HepG2 (cell line): ENCODE results near the gene NIN. TPM values are rescaled to one million over a fixed set of nuclear protein-coding genes. Genes with fewer than 3 reads are reported as not detected.
A peak's percentile ranks its signal among the peaks of the same experiment; 100 is the strongest.

Experiments used
- AGO2 ChIP-seq: fragments of 200-400 bp; formaldehyde crosslinking; optimal IDR thresholded peaks from 2 replicates; pipeline ENCODE3; 2017; ENCODE audit warnings: mild to moderate bottlenecking, low read depth, low read length, moderate library complexity
- AHR ChIP-seq: IDR thresholded peaks from 2 replicates; pipeline ENCODE4 v1.6.1; 2018; ENCODE audit warnings: missing genetic modification reagents, missing compliant biosample characterization
- ATF5 ChIP-seq: sonication (generic); formaldehyde crosslinking; IDR thresholded peaks from 2 replicates; pipeline ENCODE4 v1.4.0; 2020; ENCODE audit warnings: mild to moderate bottlenecking, low read depth, missing genetic modification reagents
- CENPBD1 ChIP-seq: sonication (generic); formaldehyde crosslinking; IDR thresholded peaks from 2 replicates; pipeline ENCODE4 v1.8.0; 2022; ENCODE audit warnings: missing genetic modification reagents, low read depth, mild to moderate bottlenecking, borderline replicate concordance
- FOSL1 ChIP-seq: sonication (generic); formaldehyde crosslinking; IDR thresholded peaks from 2 replicates; pipeline ENCODE4 v1.9.0; 2021; ENCODE audit warnings: missing genetic modification reagents, borderline replicate concordance
- GABPA ChIP-seq, 2 experiments: IDR thresholded peaks; 2 replicates each; pipeline ENCODE4 v1.6.1; 2011 to 2016; ENCODE audit warnings: low read depth in 2 of 2, low read length in 1 of 2, missing biosample characterization in 1 of 2, missing genetic modification characterization in 1 of 2
- KAT2B ChIP-seq: fragments of 150-350 bp; IDR thresholded peaks from 2 replicates; pipeline ENCODE4 v1.6.1; 2014; ENCODE audit warnings: low read depth, low read length, borderline replicate concordance
- KLF11 ChIP-seq: IDR thresholded peaks from 2 replicates; pipeline ENCODE4 v1.6.1; 2016; ENCODE audit warnings: missing compliant biosample characterization
- KLF12 ChIP-seq: sonication (generic); formaldehyde crosslinking; IDR thresholded peaks from 2 replicates; pipeline ENCODE4 v1.4.0; 2020; ENCODE audit warnings: missing genetic modification reagents, borderline replicate concordance
- MTERF4 ChIP-seq: sonication (generic); formaldehyde crosslinking; IDR thresholded peaks from 2 replicates; pipeline ENCODE4 v1.8.0; 2023; ENCODE audit warnings: mild to moderate bottlenecking, missing genetic modification reagents
- NCOR1 ChIP-seq: fragments of 200-600 bp; sonication (generic); IDR thresholded peaks from 2 replicates; pipeline ENCODE4 v1.7.0; 2017; ENCODE audit warnings: antibody characterized with exemption, low read length, borderline replicate concordance
- PREB ChIP-seq: sonication (generic); formaldehyde crosslinking; IDR thresholded peaks from 2 replicates; pipeline ENCODE4 v1.4.0; 2020; ENCODE audit warnings: missing genetic modification reagents
- RAD51 ChIP-seq: fragments of 450-650 bp; IDR thresholded peaks from 2 replicates; pipeline ENCODE4 v1.6.1; 2016; ENCODE audit warnings: borderline replicate concordance
- SIX1 ChIP-seq: sonication (generic); formaldehyde crosslinking; IDR thresholded peaks from 2 replicates; pipeline ENCODE4 v1.4.0; 2020; ENCODE audit warnings: missing genetic modification reagents, borderline replicate concordance
- SYNCRIP ChIP-seq: fragments of 200-400 bp; formaldehyde crosslinking; IDR thresholded peaks from 2 replicates; pipeline ENCODE4 v1.6.1; 2018; ENCODE audit warnings: mild to moderate bottlenecking, low read depth, low read length; ENCODE audit not compliant: insufficient read depth
- TGIF2 ChIP-seq: IDR thresholded peaks from 2 replicates; pipeline ENCODE4 v1.6.1; 2016; ENCODE audit warnings: control low read depth, missing compliant biosample characterization
- ZBTB7B ChIP-seq: sonication (generic); formaldehyde crosslinking; IDR thresholded peaks from 2 replicates; pipeline ENCODE4 v1.4.0; 2020; ENCODE audit warnings: missing genetic modification reagents
- ZFP1 ChIP-seq: IDR thresholded peaks from 2 replicates; pipeline ENCODE4 v1.6.1; 2016
- ZNF207 ChIP-seq: fragments of 450-650 bp; IDR thresholded peaks from 2 replicates; pipeline ENCODE4 v1.6.1; 2016; ENCODE audit warnings: antibody characterized with exemption, borderline replicate concordance
- ZNF225 ChIP-seq: sonication (generic); formaldehyde crosslinking; IDR thresholded peaks from 2 replicates; pipeline ENCODE4 v1.4.0; 2020; ENCODE audit warnings: mild to moderate bottlenecking, missing genetic modification reagents
- ZNF354B ChIP-seq: sonication (generic); formaldehyde crosslinking; IDR thresholded peaks from 2 replicates; pipeline ENCODE4 v1.8.0; 2022; ENCODE audit warnings: mild to moderate bottlenecking, missing genetic modification reagents
- ZNF513 ChIP-seq: sonication (generic); formaldehyde crosslinking; conservative IDR thresholded peaks from 2 replicates; pipeline ENCODE4 v1.5.0; 2020; ENCODE audit warnings: missing genetic modification reagents
- ZNF556 ChIP-seq: sonication (generic); formaldehyde crosslinking; IDR thresholded peaks from 2 replicates; pipeline ENCODE4 v1.4.0; 2020; ENCODE audit warnings: mild to moderate bottlenecking, missing genetic modification reagents, borderline replicate concordance
- ZNF740 ChIP-seq: sonication (generic); formaldehyde crosslinking; IDR thresholded peaks from 2 replicates; pipeline ENCODE4 v1.4.0; 2020; ENCODE audit warnings: missing genetic modification reagents
- ZNF776 ChIP-seq: sonication (generic); formaldehyde crosslinking; IDR thresholded peaks from 2 replicates; pipeline ENCODE4 v1.4.0; 2020; ENCODE audit warnings: mild to moderate bottlenecking, missing genetic modification reagents
- ZSCAN29 ChIP-seq: sonication (generic); formaldehyde crosslinking; conservative IDR thresholded peaks from 2 replicates; pipeline ENCODE4 v1.4.0; 2020; ENCODE audit warnings: mild to moderate bottlenecking, missing genetic modification reagents
- polyA plus RNA-seq, 8 experiments: library from polyadenylated mRNA; depleted of rRNA in 3 of 8; stranded (reverse) in 7 of 8; unstranded in 1 of 8; fragments of >200 nt; fragmentation: Illumina TruSeq in 4 of 8; extraction: Trizol in 4 of 8; gene quantifications; 2 replicates each; pipeline versions ENCODE4 v1.2.1 to v1.2.3, GENCODE V29; 2011 to 2016; ENCODE audit warnings: low read depth in 4 of 8, missing spikeins in 1 of 8, mixed read lengths in 1 of 8; ENCODE audit not compliant: insufficient read depth in 1 of 8
- total RNA-seq, 5 experiments: library from RNA; depleted of rRNA; stranded (reverse); fragments of >200 nt; fragmentation: Illumina TruSeq; extraction: Trizol; gene quantifications; 2 replicates each; pipeline ENCODE4 v1.2.3, GENCODE V29; 2016; ENCODE audit warnings: low read depth in 1 of 5

NIN gene
- total and polyA plus RNA-seq, 2 of the 13 experiments (the other 11 are each of a cell fraction or from before 2014, with no cell fraction given), result 2.8 to 9.7 TPM

- TF ChIP-seq CENPBD1 (CRISPR knock-in tag), result no peak
- TF ChIP-seq SYNCRIP, result no peak
- no peak; the same call in 1 of the 2 replicates for TF ChIP-seq ZNF556 (CRISPR knock-in tag)
- TF ChIP-seq MTERF4 (CRISPR knock-in tag), result no peak
- no peak for TF ChIP-seq ATF5 (CRISPR knock-in tag)
- TF ChIP-seq TGIF2, result no peak
- no peak for TF ChIP-seq KLF12 (CRISPR knock-in tag)
- TF ChIP-seq ZNF513, result no peak
- TF ChIP-seq ZNF354B (CRISPR knock-in tag), result no peak
- TF ChIP-seq NCOR1, result peak; percentile 57; the same call in 1 of the 2 replicates
- no peak for TF ChIP-seq ZBTB7B (CRISPR knock-in tag)
- TF ChIP-seq ZFP1 (CRISPR knock-in tag), result no peak
- no peak for TF ChIP-seq KLF11
- peak; percentile 67; the same call in 1 of the 2 replicates for TF ChIP-seq SIX1 (CRISPR knock-in tag)
- TF ChIP-seq FOSL1 (CRISPR knock-in tag), result no peak
- TF ChIP-seq AHR (CRISPR knock-in tag), result no peak
- TF ChIP-seq ZNF776 (CRISPR knock-in tag), result no peak
- TF ChIP-seq RAD51, result no peak
- TF ChIP-seq AGO2, result no peak
- no peak for TF ChIP-seq KAT2B
- no peak for TF ChIP-seq PREB
- no peak for TF ChIP-seq ZSCAN29 (CRISPR knock-in tag)
- no peak for TF ChIP-seq GABPA (IDR thresholded peaks at IDR 0.05; ENCODE audit: low read depth, low read length)
- TF ChIP-seq GABPA (CRISPR knock-in tag; IDR thresholded peaks at IDR 0.05; ENCODE audit: low read depth), result 0 out of 2 replicates have a peak, but pooled peaks have one; percentile 6
- no peak for TF ChIP-seq ZNF207
- no peak for TF ChIP-seq ZNF225 (CRISPR knock-in tag)
- no peak for TF ChIP-seq ZNF740 (CRISPR knock-in tag)
Measured at GRCh38 chr14:50875359-50876070, 44.6 kb upstream of the NIN start (continued).
